PC-3 (cell line): ENCODE data around the gene MYL12B.

Experiments used
- CTCF ChIP-seq: fragments of 300-600 bp; sonication (generic); conservative IDR thresholded peaks from 2 replicates; pipeline ENCODE4 v1.5.1; 2017; ENCODE audit warnings: antibody characterized with exemption, low read depth, mild to moderate bottlenecking, low read length
- EZH2phosphoT487 ChIP-seq: fragments of 300-600 bp; sonication (generic); IDR thresholded peaks from 2 replicates; pipeline ENCODE4 v1.6.1; 2018; ENCODE audit warnings: mild to moderate bottlenecking, antibody characterized with exemption, low read length, borderline replicate concordance

- TF ChIP-seq CTCF (no peak), EZH2phosphoT487 (no peak)
These were observed 5.0 kb upstream of the MYL12B start for GRCh38 chr18:3256693-3257626.
